Endodermal cell (in vitro differentiated cells): ENCODE measurements around the gene LEFTY2. TPM values are rescaled to one million over a fixed set of nuclear protein-coding genes. Genes with fewer than 3 reads are reported as not detected.

Source experiments
- DNase-seq: peaks from one replicate; pipeline ENCODE4 v3.0.0-alpha.2; 2017
- H3K27ac ChIP-seq: 2 replicates; pipeline ENCODE4 v1.5.1; 2013; ENCODE audit warnings: mild to moderate bottlenecking, low read depth, low read length, moderate library complexity
- H3K27me3 ChIP-seq: 2 replicates; pipeline ENCODE4 v1.6.1; 2013; ENCODE audit warnings: mild to moderate bottlenecking, low read length, moderate library complexity; ENCODE audit not compliant: insufficient read depth, control insufficient read depth, poor library complexity, severe bottlenecking
- H3K36me3 ChIP-seq: 2 replicates; pipeline ENCODE4 v1.7.0; 2013; ENCODE audit warnings: mild to moderate bottlenecking, low read length, moderate library complexity; ENCODE audit not compliant: control insufficient read depth, insufficient read depth
- H3K4me1 ChIP-seq: one replicate; pipeline ENCODE4 v1.7.0; 2013; ENCODE audit warnings: low read length; ENCODE audit not compliant: control insufficient read depth, insufficient read depth
- H3K4me3 ChIP-seq: 2 replicates; pipeline ENCODE4 v1.5.1; 2013; ENCODE audit warnings: mild to moderate bottlenecking, low read length, moderate library complexity
- H3K9ac ChIP-seq: 2 replicates; pipeline ENCODE4 v1.6.1; 2013; ENCODE audit warnings: mild to moderate bottlenecking, low read length, moderate library complexity; ENCODE audit not compliant: poor library complexity, severe bottlenecking; ENCODE audit errors: extremely low read depth
- H3K9me3 ChIP-seq: 2 replicates; pipeline ENCODE4 v1.6.1; 2013; ENCODE audit warnings: mild to moderate bottlenecking, low read length, moderate library complexity; ENCODE audit not compliant: control insufficient read depth
- H3K27ac Mint-ChIP-seq: 2 replicates; pipeline ENCODE4 v1.8.0; 2020; ENCODE audit warnings: mixed read lengths
- H3K27me3 Mint-ChIP-seq: 2 replicates; pipeline ENCODE4 v1.8.0; 2021; ENCODE audit warnings: mild to moderate bottlenecking, mixed read lengths; ENCODE audit not compliant: insufficient read depth
- H3K36me3 Mint-ChIP-seq: 2 replicates; pipeline ENCODE4 v1.8.0; 2020; ENCODE audit warnings: low read depth, mixed read lengths
- H3K4me1 Mint-ChIP-seq: 2 replicates; pipeline ENCODE4 v1.8.0; 2020; ENCODE audit warnings: mixed read lengths
- H3K4me3 Mint-ChIP-seq: 2 replicates; pipeline ENCODE4 v1.8.0; 2020; ENCODE audit warnings: mild to moderate bottlenecking, moderate library complexity, mixed read lengths
- H3K9me3 Mint-ChIP-seq: 2 replicates; pipeline ENCODE4 v1.8.0; 2020; ENCODE audit warnings: mild to moderate bottlenecking, mixed read lengths
- CTCF ChIP-seq: fragments of 200-600 bp; sonication (generic); conservative IDR thresholded peaks from 2 replicates; pipeline ENCODE4 v1.5.0; 2021; ENCODE audit warnings: antibody characterized with exemption, mild to moderate bottlenecking
- WGBS, 2 experiments: methylation state at CpG; one replicate each; pipeline versions ENCODE4 v1.1.5 to v1.1.7; 2013; ENCODE audit warnings: missing lambda C conversion rate in 2 of 2, mixed read lengths in 1 of 2; ENCODE audit not compliant: insufficient coverage in 1 of 2, insufficient read length in 1 of 2; 5-methylcytosine and 5-hydroxymethylcytosine counted together
- total RNA-seq, 2 donors: library from RNA; stranded (reverse); fragmentation: NEBNext Ultra II Directional in 1 of 2; extraction: Animal tissue kit (Norgen Biotek cat#: 25700) in 1 of 2; gene quantifications; 2 replicates in 1 of 2; 3 replicates in 1 of 2; pipeline ENCODE4 v1.2.1, GENCODE V29; 2021

Gene LEFTY2
- total RNA-seq, 2 donors from 2014 or later, result 272 to 938 TPM

GRCh38 chr1:225961659-225962439, 20.8 kb upstream of the LEFTY2 start:
- H3K4me3 Mint-ChIP-seq, result no peak overlapping the region
- H3K4me1 ChIP-seq, result peaks cover 3% of the 10 kb centered on the region
- H3K36me3 Mint-ChIP-seq, result no peaks in the 10 kb centered on the region
- no peak overlapping the region for H3K4me3 ChIP-seq
- H3K9me3 ChIP-seq, result no peaks in the 10 kb centered on the region
- WGBS, 2 experiments, result 87 to 92% methylated on average over 11 to 20 of the region's 20 CpGs
- TF ChIP-seq CTCF, result no peak
- no peak overlapping the region for H3K27ac Mint-ChIP-seq
- H3K9me3 Mint-ChIP-seq, result no peaks in the 10 kb centered on the region
- peaks cover 13% of the 10 kb centered on the region for H3K4me1 Mint-ChIP-seq
- H3K27me3 ChIP-seq, result no peaks in the 10 kb centered on the region
- peaks cover 25% of the 10 kb centered on the region for H3K27me3 Mint-ChIP-seq
- H3K27ac ChIP-seq, result no peak overlapping the region
- H3K36me3 ChIP-seq, result no peaks in the 10 kb centered on the region
- no peak for DNase-seq
- no peak overlapping the region for H3K9ac ChIP-seq

GRCh38 chr1:225958041-225958440, 17.0 kb upstream of the LEFTY2 start:
- H3K9me3 ChIP-seq, result no peaks in the 10 kb centered on the region
- peak; percentile 78 for DNase-seq
- H3K27ac ChIP-seq, result no peak overlapping the region
- Mint-ChIP-seq H3K36me3 (no peaks in the 10 kb centered on the region), H3K27ac (peak overlapping the region; percentile 52), H3K4me3 (no peak overlapping the region), H3K27me3 (peaks cover 57% of the 10 kb centered on the region), H3K4me1 (peaks cover 9% of the 10 kb centered on the region), H3K9me3 (no peaks in the 10 kb centered on the region)
- no peaks in the 10 kb centered on the region for H3K36me3 ChIP-seq
- H3K4me3 ChIP-seq, result no peak overlapping the region
- no peak overlapping the region for H3K9ac ChIP-seq
- no peak for TF ChIP-seq CTCF
- WGBS, 2 experiments, result 55 to 58% methylated on average over 2 to 3 of the region's 3 CpGs
- H3K4me1 ChIP-seq, result peaks cover 3% of the 10 kb centered on the region
- no peaks in the 10 kb centered on the region for H3K27me3 ChIP-seq

- 94% methylated on average over 1 of the region's 1 CpG; no CpG with 5 or more reads in 1 of the 2 experiments for WGBS, 2 experiments
- Histone ChIP-seq H3K36me3 (no peaks in the 10 kb centered on the region), H3K9ac (no peak overlapping the region), H3K9me3 (no peaks in the 10 kb centered on the region), H3K27me3 (no peaks in the 10 kb centered on the region), H3K4me1 (peaks cover 12% of the 10 kb centered on the region), H3K4me3 (no peak overlapping the region), H3K27ac (no peak overlapping the region)
- TF ChIP-seq CTCF, result no peak
- Mint-ChIP-seq H3K4me3 (no peak overlapping the region), H3K9me3 (no peaks in the 10 kb centered on the region), H3K27me3 (peaks cover 43% of the 10 kb centered on the region), H3K27ac (no peak overlapping the region), H3K4me1 (peaks cover 20% of the 10 kb centered on the region), H3K36me3 (no peaks in the 10 kb centered on the region)
- no peak for DNase-seq
Observed at GRCh38 chr1:225954753-225955152, 13.7 kb upstream of the LEFTY2 start.
